ENCODE measurements around the gene P2RY2. TPM values are rescaled to one million over a fixed set of nuclear protein-coding genes. Genes with fewer than 3 reads are reported as not detected.
"Not testable (repeated sequence)": the region's sequence is repeated elsewhere in the genome, so short reads cannot be mapped to it uniquely, and the experiment has no call there.

Gene P2RY2
- polyA plus RNA-seq, 3 donors from 2014 or later, result 0.30 TPM; not detected in 2

DNA sequence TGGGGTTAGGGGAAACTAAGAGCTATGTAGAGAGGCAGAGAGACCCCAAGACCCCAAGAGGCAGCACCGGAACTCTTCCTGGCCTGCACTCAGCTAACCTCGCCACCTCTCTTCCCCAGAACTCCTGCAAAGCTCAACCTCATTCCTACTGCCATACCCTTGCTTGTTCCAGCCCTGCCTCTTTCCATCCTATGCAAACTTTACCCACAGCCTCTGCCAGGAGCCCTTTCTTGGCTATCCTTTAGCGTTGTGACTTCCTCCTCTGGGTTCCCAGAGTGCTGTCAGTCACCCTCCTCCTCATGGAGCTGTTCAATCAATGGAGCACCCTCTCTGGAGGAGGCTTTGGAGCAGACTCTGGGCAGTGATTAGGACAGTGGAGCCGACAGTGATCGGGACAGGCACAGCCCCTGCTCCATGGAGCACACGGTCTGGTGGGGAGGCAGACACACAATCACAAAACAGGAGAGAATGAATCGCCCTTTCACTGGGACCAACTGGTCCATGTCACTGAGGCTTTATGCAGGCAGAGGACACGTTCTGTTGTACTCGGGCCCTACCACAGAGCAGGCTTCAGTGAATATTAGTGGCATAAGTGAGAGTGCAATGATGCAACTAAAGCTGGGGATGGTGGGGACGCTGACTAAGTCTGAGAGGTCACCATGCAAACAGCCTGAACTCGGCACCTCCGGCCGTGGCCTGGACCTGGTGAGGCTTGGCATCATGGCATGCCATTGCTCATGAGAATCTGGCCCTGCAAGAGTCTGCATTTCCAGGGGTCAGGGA is 24.6 kb upstream of the P2RY2 start:
- H3K27me3 Mint-ChIP-seq (ENCODE audit: low read depth in 3 of 3), result peaks cover 0 to 2% (median under 1%) of the 10 kb centered on the region in 3 donors
- no peaks in the 10 kb centered on the region for H3K4me1 Mint-ChIP-seq
- DNase-seq, result no peak
- H3K27ac Mint-ChIP-seq, result peak overlapping the region in 1 of 6 donors; percentile 25
- no peak overlapping the region for H3K4me3 Mint-ChIP-seq
- no peaks in the 10 kb centered on the region for H3K36me3 Mint-ChIP-seq
- H3K9me3 Mint-ChIP-seq, result no peaks in the 10 kb centered on the region

- no peaks in the 10 kb centered on the region for H3K9me3 Mint-ChIP-seq
- no peaks in the 10 kb centered on the region for H3K4me1 Mint-ChIP-seq
- H3K27me3 Mint-ChIP-seq (ENCODE audit: low read depth in 3 of 3), result peaks cover 0 to 2% (median 2%) of the 10 kb centered on the region in 3 donors
- DNase-seq, result no peak
- H3K4me3 Mint-ChIP-seq, result no peak overlapping the region
- H3K36me3 Mint-ChIP-seq, result no peaks in the 10 kb centered on the region
- H3K27ac Mint-ChIP-seq, result no peak overlapping the region
These were observed 24.0 kb upstream of the P2RY2 start for GRCh38 chr11:73194034-73194507.

- Mint-ChIP-seq H3K4me3 (no peak overlapping the region), H3K36me3 (no peaks in the 10 kb centered on the region), H3K9me3 (no peaks in the 10 kb centered on the region), H3K27me3 (ENCODE audit: low read depth in 3 of 3) (peaks cover 0 to 2% (median 2%) of the 10 kb centered on the region in 3 donors), H3K4me1 (no peaks in the 10 kb centered on the region), H3K27ac (no peak overlapping the region)
- DNase-seq, result no peak
These were observed 23.5 kb upstream of the P2RY2 start for GRCh38 chr11:73194593-73194992.

DNA sequence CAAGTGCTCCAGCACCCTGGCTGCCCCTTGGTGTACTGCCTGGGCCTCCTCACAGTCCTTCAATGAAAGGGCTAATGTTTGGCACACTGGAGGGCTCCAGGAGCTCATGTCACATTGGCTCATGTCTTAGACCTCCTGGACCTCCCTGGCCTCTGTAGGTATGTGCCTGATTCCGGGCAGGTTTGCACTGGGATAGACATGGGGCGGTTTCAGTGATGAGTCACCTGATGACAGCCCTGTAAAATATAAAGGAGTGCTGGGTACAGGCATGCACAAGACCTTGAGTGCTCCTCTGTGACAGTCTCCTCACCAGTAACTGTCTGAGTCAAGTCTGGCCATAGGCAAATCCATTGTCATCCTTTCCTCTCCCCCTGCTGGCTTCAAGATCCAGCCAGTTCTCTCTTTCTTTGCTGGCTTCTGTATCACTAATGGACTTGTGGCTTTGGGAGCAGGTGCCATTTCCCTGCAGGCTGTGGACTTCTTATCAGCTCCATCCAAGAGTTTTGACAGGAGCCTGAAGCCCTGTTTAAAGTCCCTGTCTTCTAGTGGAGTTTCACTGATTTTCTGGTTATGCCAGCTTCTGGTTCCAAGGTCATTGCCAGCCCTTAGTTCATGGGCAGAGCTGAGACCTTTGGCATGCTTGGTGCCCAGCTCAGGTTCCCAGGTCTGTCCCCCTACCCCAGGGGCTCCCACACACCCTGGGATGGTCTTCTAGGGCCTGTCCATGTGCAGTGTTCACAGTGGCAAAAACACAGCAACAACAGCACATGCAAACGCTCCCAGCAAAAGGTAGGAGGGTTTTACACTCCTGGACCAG is 22.7 kb upstream of the P2RY2 start:
- H3K27ac Mint-ChIP-seq, result no peak overlapping the region
- H3K27me3 Mint-ChIP-seq (ENCODE audit: low read depth in 3 of 3), result peaks cover 0 to 3% (median 2%) of the 10 kb centered on the region in 3 donors
- no peaks in the 10 kb centered on the region for H3K36me3 Mint-ChIP-seq
- no peaks in the 10 kb centered on the region for H3K9me3 Mint-ChIP-seq
- H3K4me1 Mint-ChIP-seq, result no peaks in the 10 kb centered on the region
- DNase-seq, result no peak
- no peak overlapping the region for H3K4me3 Mint-ChIP-seq

DNA sequence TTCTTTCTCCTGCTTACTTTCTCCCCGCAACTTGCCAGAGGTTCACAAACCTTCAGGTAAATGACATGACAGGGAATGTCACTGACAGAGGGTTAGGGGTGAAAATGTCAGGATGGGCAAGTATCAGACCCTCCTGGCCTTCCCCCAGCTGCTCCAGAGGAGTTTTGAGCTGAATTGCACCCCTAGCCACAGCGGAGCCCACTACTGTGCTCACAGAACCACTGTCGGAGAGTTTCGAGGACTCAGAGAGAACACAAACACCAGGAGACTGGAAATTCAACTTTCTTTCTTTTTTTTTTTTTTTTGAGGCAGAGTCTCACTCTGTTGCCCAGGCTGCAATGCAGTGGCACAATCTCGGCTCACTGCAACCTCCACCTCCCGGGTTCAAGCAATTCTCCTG is 21.5 kb upstream of the P2RY2 start:
- DNase-seq, result no peak
- Mint-ChIP-seq H3K27ac (no peak overlapping the region), H3K4me3 (no peak overlapping the region)

GRCh38 chr11:73197348-73197747 is 20.7 kb upstream of the P2RY2 start:
- no peak for DNase-seq

More for the DNA sequence above, 21.5 kb upstream of the P2RY2 start:
- Mint-ChIP-seq H3K27me3 (ENCODE audit: low read depth in 3 of 3) (peaks cover 0 to 2% (median 2%) of the 10 kb centered on the region in 3 donors), H3K36me3 (no peaks in the 10 kb centered on the region), H3K4me1 (no peaks in the 10 kb centered on the region), H3K9me3 (no peaks in the 10 kb centered on the region)

DNA sequence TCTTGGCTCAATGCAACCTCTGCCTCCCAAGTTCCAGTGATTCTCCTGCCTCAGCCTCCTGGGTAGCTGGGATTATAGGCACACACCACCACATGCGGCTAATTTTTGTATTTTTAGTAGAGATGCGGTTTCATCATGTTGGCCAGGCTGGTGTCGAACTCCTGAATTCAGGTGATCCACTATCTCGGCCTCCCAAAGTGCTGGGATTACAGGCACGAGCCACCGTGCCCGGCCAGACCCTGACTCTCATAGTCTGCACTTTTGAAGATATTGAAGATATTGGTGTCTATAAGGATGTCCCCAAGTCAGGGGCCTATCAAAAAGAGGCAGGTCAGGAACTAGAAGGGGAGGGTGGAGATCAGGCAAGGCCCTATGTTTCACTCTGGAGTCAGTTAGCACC is 20.3 kb upstream of the P2RY2 start:
- not testable (repeated sequence) for DNase-seq; H3K27me3 Mint-ChIP-seq (ENCODE audit: low read depth in 3 of 3); H3K9me3 Mint-ChIP-seq; H3K36me3 Mint-ChIP-seq; H3K27ac Mint-ChIP-seq; H3K4me1 Mint-ChIP-seq; H3K4me3 Mint-ChIP-seq

More at GRCh38 chr11:73197348-73197747, 20.7 kb upstream of the P2RY2 start:
- Mint-ChIP-seq H3K4me1 (no peaks in the 10 kb centered on the region), H3K36me3 (no peaks in the 10 kb centered on the region), H3K4me3 (no peak overlapping the region), H3K27ac (no peak overlapping the region), H3K27me3 (ENCODE audit: low read depth in 3 of 3) (peaks cover 0 to 2% (median 2%) of the 10 kb centered on the region in 3 donors), H3K9me3 (no peaks in the 10 kb centered on the region)

GRCh38 chr11:73198677-73199076 is 19.4 kb upstream of the P2RY2 start:
- DNase-seq, result no peak
- no peaks in the 10 kb centered on the region for H3K4me1 Mint-ChIP-seq
- peaks cover 0 to 4% (median 0%) of the 10 kb centered on the region in 3 donors for H3K36me3 Mint-ChIP-seq
- peaks cover 0 to 2% (median 2%) of the 10 kb centered on the region in 3 donors for H3K27me3 Mint-ChIP-seq (ENCODE audit: low read depth in 3 of 3)
- no peak overlapping the region for H3K4me3 Mint-ChIP-seq
- H3K9me3 Mint-ChIP-seq, result no peaks in the 10 kb centered on the region
- no peak overlapping the region for H3K27ac Mint-ChIP-seq

- no peak for DNase-seq
- Mint-ChIP-seq H3K27ac (no peak overlapping the region), H3K4me3 (no peak overlapping the region), H3K36me3 (peaks cover 0 to 4% (median 0%) of the 10 kb centered on the region in 3 donors), H3K27me3 (ENCODE audit: low read depth in 3 of 3) (peaks cover 0 to 2% (median 2%) of the 10 kb centered on the region in 3 donors), H3K4me1 (no peaks in the 10 kb centered on the region), H3K9me3 (no peaks in the 10 kb centered on the region)
These were observed 18.6 kb upstream of the P2RY2 start for GRCh38 chr11:73199446-73199845.

DNA sequence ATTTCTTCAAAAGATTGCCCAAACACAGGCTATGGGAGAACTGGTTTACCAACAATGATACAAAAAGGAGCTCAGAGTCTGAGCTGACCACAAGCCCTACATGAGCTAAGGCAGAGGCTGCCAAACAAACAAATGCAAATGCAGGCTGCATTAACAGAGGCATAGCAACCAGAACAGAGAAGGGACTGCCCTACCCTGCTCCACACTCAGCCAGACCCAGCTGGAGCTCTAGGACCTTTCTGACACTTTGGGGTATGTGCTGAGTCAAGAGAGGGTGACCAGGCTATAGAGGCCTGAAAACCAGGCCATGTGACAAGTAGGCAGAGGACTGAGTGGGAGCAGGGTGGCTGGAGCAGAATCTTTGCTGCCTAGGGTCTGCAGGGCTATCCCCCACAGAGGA is 17.8 kb upstream of the P2RY2 start:
- Mint-ChIP-seq H3K27ac (no peak overlapping the region), H3K36me3 (peaks cover 0 to 4% (median 0%) of the 10 kb centered on the region in 3 donors), H3K27me3 (ENCODE audit: low read depth in 3 of 3) (peaks cover 0 to 4% (median 2%) of the 10 kb centered on the region in 3 donors), H3K4me3 (no peak overlapping the region), H3K4me1 (no peaks in the 10 kb centered on the region), H3K9me3 (no peaks in the 10 kb centered on the region)
- DNase-seq, result no peak

DNA sequence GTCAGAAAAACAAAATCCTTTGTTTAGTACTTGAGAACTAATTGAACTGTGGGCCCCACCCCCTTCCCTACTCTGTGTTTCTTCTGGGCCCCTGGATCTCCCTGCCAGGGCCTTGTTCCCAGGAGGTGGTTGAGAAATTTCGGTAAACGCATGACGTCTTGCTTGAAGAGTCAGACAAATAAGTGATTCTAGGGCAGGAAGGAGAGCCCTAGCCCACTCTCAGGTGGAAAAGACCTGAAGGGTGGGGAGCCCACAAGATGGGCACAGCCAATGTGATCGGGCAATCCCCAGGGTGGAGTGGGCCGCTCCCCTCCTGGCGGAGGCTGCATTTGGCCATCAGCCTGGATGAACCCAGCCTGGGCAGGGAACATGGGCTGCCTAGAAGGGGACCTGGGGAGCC is 16.8 kb upstream of the P2RY2 start:
- H3K4me3 Mint-ChIP-seq, result no peak overlapping the region
- no peak overlapping the region for H3K27ac Mint-ChIP-seq
- H3K36me3 Mint-ChIP-seq, result peaks cover 0 to 4% (median 0%) of the 10 kb centered on the region in 3 donors
- H3K27me3 Mint-ChIP-seq (ENCODE audit: low read depth in 3 of 3), result peaks cover 0 to 4% (median 2%) of the 10 kb centered on the region in 3 donors
- no peaks in the 10 kb centered on the region for H3K4me1 Mint-ChIP-seq
- no peaks in the 10 kb centered on the region for H3K9me3 Mint-ChIP-seq
- no peak for DNase-seq

- Mint-ChIP-seq H3K4me3 (no peak overlapping the region), H3K36me3 (peaks cover 0 to 4% (median 0%) of the 10 kb centered on the region in 3 donors), H3K4me1 (no peaks in the 10 kb centered on the region), H3K27me3 (ENCODE audit: low read depth in 3 of 3) (peaks cover 0 to 4% (median 2%) of the 10 kb centered on the region in 3 donors), H3K9me3 (no peaks in the 10 kb centered on the region), H3K27ac (no peak overlapping the region)
- no peak for DNase-seq
These were observed 15.9 kb upstream of the P2RY2 start for GRCh38 chr11:73201888-73202780.

- Mint-ChIP-seq H3K4me1 (no peaks in the 10 kb centered on the region), H3K27ac (no peak overlapping the region), H3K36me3 (peaks cover 0 to 4% (median 0%) of the 10 kb centered on the region in 3 donors), H3K4me3 (no peak overlapping the region), H3K27me3 (ENCODE audit: low read depth in 3 of 3) (peaks cover 0 to 4% (median 2%) of the 10 kb centered on the region in 3 donors), H3K9me3 (no peaks in the 10 kb centered on the region)
- DNase-seq, result no peak
These were observed 14.8 kb upstream of the P2RY2 start for GRCh38 chr11:73203322-73203721.

Measured in immature natural killer cell (primary cell).